Measurements from ENCODE around the gene LASP1NB.

GRCh38 chr17:38969281-38969680 is 43.9 kb downstream of the LASP1NB start:
- TF ChIP-seq, protein P1, sequence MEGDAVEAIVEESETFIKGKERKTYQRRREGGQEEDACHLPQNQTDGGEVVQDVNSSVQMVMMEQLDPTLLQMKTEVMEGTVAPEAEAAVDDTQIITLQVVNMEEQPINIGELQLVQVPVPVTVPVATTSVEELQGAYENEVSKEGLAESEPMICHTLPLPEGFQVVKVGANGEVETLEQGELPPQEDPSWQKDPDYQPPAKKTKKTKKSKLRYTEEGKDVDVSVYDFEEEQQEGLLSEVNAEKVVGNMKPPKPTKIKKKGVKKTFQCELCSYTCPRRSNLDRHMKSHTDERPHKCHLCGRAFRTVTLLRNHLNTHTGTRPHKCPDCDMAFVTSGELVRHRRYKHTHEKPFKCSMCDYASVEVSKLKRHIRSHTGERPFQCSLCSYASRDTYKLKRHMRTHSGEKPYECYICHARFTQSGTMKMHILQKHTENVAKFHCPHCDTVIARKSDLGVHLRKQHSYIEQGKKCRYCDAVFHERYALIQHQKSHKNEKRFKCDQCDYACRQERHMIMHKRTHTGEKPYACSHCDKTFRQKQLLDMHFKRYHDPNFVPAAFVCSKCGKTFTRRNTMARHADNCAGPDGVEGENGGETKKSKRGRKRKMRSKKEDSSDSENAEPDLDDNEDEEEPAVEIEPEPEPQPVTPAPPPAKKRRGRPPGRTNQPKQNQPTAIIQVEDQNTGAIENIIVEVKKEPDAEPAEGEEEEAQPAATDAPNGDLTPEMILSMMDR (IDR thresholded peaks at IDR 0.05), result no peak
- no peak for TF ChIP-seq POLR2A (IDR thresholded peaks at IDR 0.05)

Measured in heart left ventricle (tissue), 13 donors.